ENCODE data around the gene ARL8B.

The ARL8B gene

DNA sequence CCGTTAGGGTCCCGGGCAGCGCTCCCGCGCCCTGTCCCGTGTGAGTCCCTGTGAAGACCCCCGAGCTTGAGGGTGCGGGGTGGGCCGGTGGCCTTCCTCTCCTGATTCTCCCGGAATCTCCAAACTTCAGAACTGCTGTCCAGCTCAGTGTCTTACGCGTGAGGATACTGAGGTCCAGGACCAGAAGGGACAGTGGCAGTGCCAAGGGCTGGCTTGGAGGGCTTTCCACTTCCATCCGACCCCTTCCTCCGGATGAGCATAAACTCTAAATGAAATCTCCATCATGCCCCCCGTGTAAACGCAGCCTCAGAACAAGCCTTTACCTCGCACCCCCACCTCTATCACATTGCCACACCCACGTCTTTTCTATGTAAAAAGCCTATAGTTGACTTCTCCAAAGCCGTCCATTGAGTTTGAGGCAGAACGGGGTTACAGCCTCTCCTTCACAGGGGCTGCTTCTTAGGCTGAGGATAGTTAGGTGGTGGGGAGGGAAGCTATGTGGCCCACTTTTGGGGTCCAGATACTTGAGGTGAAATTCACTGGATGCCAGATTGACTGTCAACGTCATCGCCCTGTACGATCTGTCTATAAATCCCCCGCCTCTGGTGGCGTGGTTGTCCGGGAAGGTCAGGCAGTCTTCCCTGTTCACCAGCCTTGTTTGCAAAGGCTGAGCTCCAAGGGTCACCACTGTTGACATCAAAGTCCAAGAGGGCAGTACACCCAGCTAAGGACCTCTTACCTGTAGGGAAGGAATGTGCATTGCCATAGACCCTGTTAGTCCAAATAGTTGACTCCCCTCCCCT lies 66.5 kb downstream of the ARL8B start:
- DNase-seq: peak; percentile 72

- peak; percentile 17 for DNase-seq
Observed at GRCh38 chr3:5190147-5190791, 68.2 kb downstream of the ARL8B start.

GRCh38 chr3:5191555-5192304 lies 69.6 kb downstream of the ARL8B start:
- DNase-seq: peak; percentile 36

DNA sequence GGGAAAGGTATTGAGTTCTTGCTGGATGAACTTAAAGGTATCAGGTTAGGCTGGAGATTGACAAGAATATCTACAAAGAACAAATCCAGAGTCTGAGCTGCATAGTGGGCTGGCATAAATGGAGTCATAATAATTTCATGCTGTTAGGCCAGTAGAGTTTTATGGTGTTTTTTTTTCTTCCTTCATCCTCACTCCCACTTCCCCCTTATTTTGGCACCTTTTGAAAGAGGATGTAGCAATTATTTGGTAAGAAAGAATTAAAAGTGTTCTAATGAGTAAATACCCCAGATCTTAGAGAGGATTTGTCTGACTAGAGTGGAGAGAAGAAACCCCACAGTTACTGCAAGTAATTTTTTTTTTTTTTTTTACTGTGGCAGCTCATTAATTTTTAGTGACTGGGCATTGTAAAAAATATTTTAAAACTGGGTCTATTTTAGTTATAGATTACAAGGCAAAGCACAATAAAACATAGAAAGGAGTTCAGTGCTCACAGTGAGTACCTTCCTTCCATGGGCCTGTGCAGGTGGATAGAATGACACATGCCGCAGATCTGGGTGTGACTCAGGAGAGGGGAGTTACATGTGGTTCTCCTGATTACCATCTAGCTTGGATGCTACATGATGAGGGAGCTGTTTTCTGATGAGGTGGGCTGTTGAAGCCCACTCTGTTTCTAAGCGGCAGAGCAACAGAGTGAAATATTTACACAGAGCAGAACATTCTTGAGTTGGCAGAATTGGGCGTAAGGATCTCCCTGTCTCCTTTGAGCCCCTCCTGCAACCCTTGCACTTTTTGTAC lies 70.7 kb downstream of the ARL8B start:
- DNase-seq: peak; percentile 11

GRCh38 chr3:5194341-5194740 lies 72.2 kb downstream of the ARL8B start:
- DNase-seq: no peak

DNA sequence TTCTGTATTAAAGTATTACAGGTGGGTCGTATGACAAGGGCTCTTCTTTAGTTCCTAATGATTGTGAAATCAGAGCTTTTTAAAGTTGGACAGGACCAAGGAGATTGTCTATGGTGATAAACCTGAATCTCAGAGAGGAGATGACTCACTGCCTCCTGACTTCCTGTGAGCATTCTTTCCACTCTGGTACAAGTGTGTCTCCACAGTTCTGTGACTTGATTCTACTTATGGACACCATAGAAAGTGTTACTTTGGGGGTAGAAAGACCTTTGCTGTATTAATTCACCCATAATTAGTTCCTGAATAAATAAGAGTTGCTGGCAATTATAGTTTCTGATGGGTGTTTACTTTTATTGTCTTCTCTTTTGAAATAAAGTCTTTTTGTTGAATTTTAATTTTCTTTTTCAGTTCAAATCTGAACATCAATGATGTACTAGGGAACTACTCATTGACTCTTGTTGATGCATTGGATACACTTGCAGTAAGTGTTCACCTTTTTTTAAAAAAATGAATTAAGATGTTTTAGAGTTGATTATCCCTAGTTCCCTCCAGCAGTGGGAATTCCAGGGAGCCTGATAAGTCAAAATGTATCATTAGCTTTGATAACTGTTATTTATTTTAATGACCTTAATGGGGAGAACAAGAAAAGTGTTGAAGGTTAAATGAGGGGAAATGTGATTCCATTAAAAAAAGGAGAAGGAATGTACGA lies 72.9 kb downstream of the ARL8B start:
- peak; percentile 72 for DNase-seq

DNA sequence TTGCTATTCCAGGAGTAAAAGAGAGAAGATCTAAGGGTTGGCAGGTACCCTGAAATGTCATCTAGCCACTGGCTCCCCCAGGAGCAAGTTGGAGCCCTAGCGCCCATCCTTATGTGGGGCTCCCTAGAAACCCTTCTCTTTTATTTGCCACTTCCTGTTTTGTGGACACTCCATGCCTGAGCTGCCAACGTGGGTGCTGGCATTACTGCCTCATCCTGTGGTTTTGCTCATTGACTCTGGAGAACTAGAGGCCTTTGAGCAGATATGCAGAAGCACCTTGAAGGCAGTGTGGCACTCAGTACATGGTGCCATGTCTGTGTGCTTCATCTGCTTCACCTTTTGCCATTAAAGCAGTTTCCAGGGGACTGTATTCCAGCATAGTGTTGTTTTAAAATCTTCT lies 73.5 kb downstream of the ARL8B start:
- DNase-seq: peak; percentile 49

GRCh38 chr3:5197022-5197421 lies 74.9 kb downstream of the ARL8B start:
- no peak for DNase-seq

GRCh38 chr3:5197470-5198312 lies 75.6 kb downstream of the ARL8B start:
- DNase-seq: peak; percentile 76

- no peak for DNase-seq
Observed at GRCh38 chr3:5198313-5198677, 76.2 kb downstream of the ARL8B start.

DNA sequence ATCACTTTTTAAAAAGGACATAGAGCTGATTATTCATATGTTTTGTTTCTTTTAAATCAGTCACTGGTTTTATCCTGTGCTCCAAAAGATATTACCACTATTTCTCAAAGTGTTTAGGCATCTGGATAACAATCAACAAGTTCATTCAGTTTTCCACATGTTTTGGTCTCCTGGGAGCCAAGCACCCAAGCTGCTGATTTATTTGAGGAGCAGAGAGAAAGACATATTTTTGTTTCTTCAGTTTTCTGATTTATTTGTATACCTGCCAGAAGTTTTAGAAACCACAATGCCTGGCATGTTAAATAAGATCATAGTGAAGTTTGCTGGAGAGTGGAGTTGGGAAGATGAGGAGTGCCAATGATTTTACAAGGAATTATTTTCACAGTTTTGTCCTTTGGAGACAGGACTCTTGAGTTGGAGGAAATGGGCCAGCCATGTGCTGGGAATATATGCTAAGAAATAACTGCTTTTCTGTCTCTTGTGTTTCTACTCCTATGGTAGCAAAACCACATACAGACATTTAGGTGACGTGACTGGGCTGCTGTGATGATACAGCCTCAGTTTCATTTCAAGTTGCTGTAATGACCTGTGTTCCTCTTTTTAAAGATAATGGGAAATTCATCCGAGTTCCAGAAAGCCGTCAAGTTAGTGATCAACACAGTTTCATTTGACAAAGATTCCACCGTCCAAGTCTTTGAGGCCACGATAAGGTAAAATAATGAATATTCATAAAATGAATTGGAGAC lies 77.1 kb downstream of the ARL8B start:
- peak; percentile 43 for DNase-seq

- DNase-seq: no peak
Observed at GRCh38 chr3:5201536-5201935, 79.4 kb downstream of the ARL8B start.

GRCh38 chr3:5202222-5202621 lies 80.1 kb downstream of the ARL8B start:
- DNase-seq: no peak

- DNase-seq: no peak
Observed at GRCh38 chr3:5205165-5205941, 83.3 kb downstream of the ARL8B start.

GRCh38 chr3:5210926-5211325 lies 88.8 kb downstream of the ARL8B start:
- DNase-seq: no peak

- no peak for DNase-seq
Observed at GRCh38 chr3:5212628-5213573, 90.8 kb downstream of the ARL8B start.

- DNase-seq: no peak
Observed at GRCh38 chr3:5213574-5213966, 91.5 kb downstream of the ARL8B start.

- no peak for DNase-seq
Observed at GRCh38 chr3:5214352-5214751, 92.3 kb downstream of the ARL8B start.

Data from CD4-positive, alpha-beta T cell treated with Interleukin-17A for 1 hour (primary cell).